GM19351 (cell line): ENCODE measurements around the gene RAD51B.

Experiments
- ATAC-seq: cut with Tn5 transposase; IDR thresholded peaks from one replicate; pipeline ENCODE4 v1.9.1; 2021; ENCODE audit warnings: mild to moderate bottlenecking, moderate library complexity; ENCODE audit not compliant: unreplicated experiment

RAD51B gene

GRCh38 chr14:68140076-68140741, 320.6 kb downstream of the RAD51B start:
- ATAC-seq = no peak

DNA sequence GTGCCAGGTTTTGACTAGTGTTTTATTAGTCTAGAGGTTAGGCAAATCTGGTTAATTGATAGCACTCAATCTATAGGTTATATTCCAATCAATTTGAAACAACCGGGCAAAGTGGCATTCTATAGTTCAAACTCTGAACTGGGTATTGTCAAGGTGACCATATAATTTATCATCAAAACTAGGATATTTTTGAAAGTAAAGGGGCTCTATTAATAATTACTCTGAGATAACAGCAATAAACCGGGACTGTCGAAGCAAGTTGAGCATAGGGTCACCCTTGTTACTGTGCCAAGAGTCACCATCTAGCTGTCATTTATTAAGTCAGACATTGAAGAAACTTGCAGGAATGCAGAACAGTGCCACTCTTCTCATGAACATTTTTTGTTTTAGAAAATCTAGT, 321.2 kb downstream of the RAD51B start:
- ATAC-seq = no peak

DNA sequence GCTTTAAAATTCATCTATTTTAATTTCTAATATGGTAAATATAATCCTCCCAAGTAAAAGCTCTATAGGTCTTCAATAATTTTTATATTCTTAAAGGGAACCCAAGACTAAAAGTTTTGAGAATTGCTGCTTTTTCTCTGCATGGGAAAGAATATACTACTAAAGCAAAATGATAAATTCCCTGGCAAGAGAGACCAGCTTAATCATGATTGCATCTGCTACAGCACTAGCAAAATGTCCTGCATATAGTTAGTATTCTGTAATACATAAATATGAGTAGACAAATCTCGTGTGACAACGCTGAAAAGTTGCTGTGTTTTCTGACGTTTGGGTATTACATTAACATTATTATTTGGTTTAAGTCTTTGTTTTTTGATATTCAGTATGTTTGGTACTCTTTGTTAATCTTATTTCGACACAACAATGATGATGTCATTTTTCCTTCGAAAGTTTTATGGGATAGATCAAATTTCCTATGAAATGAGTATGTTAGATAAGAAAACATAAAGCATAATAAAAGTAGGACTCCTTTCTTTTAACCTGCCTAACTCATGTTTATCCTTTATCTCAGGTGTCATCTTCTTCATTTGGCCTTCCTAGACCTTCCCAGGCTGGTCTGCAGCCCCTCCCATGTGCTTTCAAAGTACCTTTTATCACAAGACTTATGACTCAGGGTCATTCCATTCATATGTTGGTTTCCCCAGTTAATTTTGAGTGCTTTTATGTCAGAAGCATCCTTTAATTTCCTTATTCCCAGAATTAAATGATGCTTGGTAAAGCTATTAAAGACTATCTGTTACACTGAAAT, 321.9 kb downstream of the RAD51B start:
- ATAC-seq = no peak

GRCh38 chr14:68143341-68143841, 323.8 kb downstream of the RAD51B start:
- no peak for ATAC-seq

GRCh38 chr14:68144051-68144681, 324.6 kb downstream of the RAD51B start:
- no peak for ATAC-seq

GRCh38 chr14:68145036-68145435, 325.5 kb downstream of the RAD51B start:
- no peak for ATAC-seq

GRCh38 chr14:68145539-68145938, 326.0 kb downstream of the RAD51B start:
- no peak for ATAC-seq

- no peak for ATAC-seq
Measured at GRCh38 chr14:68146818-68147217, 327.2 kb downstream of the RAD51B start.

GRCh38 chr14:68147303-68147702, 327.7 kb downstream of the RAD51B start:
- no peak for ATAC-seq

DNA sequence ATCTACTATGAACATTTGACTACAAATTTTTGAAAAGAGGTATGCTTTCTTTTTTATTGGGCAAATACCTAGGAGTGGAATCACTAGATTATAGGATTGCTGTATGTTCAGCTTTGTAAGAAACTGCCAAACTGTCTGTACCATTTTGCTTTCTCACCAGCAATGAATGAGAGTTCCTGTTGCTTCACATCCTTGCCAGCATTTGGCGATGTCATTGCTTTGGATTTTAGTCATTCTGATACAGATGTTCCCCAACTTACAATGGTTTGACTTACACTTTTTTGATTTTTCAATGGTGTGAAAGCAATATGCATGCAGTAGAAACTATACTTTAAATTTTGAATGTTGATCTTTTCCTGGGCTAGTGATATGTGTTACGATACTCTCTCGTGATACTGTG, 328.7 kb downstream of the RAD51B start:
- no peak for ATAC-seq

DNA sequence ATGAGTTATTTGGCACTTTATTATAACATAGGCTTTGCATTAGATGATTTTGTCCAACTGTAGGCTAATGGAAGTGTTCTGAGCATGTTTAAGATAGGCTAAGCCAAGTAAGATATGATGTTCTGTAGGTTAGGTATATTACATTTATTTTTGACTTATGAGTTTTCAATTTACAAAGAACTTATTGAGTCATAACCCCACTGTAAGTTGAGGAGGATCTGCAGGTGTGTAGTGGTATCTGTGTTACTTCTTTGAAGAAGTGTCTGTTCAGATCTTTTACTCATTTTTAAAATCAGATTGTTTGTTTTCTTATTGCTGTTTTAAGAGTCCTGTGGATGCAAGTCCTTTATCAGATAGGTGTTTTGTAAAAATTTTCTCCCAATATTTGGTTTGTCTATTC, 329.2 kb downstream of the RAD51B start:
- ATAC-seq = no peak

- ATAC-seq = no peak
Measured at GRCh38 chr14:68153275-68153674, 333.7 kb downstream of the RAD51B start.

- no peak for ATAC-seq
Measured at GRCh38 chr14:68154275-68154674, 334.7 kb downstream of the RAD51B start.

GRCh38 chr14:68157971-68158371, 338.4 kb downstream of the RAD51B start:
- no peak for ATAC-seq

DNA sequence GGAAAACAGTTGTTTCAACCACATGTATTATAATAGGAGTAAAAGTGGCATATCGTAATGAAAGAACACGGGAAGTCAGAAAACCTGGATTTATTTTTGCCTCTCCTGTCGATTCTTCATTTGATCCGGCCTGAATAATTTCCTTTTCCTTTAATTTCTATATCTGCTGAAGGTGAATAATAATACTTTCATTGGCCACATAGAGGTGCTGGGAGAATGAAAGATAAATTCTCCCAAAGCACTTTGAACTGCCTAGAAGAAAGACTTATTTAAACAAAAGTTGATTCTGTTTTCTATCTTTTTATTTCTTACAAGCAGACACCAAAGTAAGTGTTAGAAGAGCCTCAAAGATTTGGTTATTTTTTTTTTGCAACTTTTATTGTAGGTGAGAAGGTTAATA, 339.1 kb downstream of the RAD51B start:
- no peak for ATAC-seq

DNA sequence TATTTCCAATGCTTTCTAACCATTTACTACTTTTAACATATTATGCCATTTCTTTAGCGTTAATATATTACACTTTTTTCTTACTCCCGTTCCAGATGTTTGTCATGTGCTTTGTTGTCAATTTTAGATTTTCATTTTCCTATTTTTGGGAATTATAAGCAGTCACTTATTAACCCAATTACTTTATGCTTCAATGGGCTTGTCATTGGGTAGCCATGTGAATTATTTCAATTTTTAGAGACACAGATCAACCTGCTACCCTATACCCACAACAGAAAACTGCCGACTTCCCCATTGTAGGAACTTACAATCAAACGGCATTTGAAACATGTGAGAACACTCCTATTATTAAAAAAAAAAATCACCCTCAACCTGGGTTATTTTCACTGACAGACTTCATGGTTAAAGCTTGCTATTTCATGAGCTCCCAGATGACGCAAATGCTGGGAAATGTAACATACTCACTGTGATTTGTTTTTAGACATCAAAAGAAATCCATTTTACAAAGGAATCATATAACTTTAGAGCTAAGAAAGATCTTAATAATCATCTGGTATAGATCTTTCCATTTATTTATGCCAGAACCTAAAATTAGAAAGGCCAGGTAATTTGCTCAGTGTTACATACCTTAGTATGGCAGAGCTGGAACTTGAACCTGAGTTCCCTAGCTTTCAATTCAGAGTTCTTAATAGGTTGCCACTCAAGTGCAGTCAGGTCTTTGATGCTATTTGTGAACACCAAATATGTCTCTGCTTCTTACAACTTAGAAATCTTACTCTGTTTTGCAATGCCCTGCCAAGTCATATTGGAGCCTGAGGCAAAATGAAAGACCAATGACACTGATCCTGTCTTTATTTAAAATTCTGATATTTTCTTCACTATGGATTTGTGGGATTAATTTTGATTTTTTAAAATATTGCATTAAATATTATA, 340.4 kb downstream of the RAD51B start:
- no peak for ATAC-seq

DNA sequence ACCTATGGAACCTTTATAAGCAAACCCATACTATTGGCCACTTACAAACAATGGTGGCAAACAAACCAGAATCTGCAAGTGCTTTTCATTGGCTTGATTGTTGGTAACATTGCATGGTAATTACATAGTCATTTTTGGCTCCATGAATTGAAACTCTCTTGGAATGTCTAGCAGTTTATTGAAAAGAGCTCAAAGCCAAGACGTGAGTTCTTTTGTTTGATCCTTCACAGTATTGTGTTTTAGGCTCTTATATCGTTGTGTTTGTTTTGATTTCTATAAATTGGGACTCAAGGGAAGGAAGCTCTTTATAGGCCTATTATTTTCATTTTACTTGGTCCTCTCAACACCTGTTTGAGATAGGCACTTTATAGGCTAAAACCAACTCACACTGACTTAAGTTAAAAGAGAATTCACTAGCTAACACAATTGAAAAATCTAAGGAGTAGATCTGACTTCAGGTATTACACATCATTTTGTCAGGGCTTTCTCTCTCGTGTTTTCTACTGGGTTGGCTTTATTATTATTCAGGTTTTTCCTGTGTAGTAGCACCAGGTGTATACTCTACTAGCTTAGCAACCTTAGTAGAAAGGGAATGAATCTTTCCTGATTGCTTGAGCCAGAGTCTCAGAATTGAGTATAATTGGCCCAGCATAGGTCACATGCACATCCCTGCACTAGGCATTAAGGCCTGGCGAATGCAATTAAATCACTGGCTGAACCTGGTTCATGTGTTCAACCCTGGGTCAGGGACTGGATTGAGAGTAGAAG, 341.4 kb downstream of the RAD51B start:
- no peak for ATAC-seq

GRCh38 chr14:68162887-68163286, 343.3 kb downstream of the RAD51B start:
- ATAC-seq = no peak

GRCh38 chr14:68164711-68165113, 345.1 kb downstream of the RAD51B start:
- ATAC-seq = no peak

- ATAC-seq = no peak
Measured at GRCh38 chr14:68165274-68165843, 345.8 kb downstream of the RAD51B start.
